ENCODE measurements around the gene FRMD3. TPM values are rescaled to one million over a fixed set of nuclear protein-coding genes. Genes with fewer than 3 reads are reported as not detected.

FRMD3 gene
- 1.8 and 1.9 TPM in 2 replicates for total RNA-seq (ENCODE audit: low replicate concordance)

DNA sequence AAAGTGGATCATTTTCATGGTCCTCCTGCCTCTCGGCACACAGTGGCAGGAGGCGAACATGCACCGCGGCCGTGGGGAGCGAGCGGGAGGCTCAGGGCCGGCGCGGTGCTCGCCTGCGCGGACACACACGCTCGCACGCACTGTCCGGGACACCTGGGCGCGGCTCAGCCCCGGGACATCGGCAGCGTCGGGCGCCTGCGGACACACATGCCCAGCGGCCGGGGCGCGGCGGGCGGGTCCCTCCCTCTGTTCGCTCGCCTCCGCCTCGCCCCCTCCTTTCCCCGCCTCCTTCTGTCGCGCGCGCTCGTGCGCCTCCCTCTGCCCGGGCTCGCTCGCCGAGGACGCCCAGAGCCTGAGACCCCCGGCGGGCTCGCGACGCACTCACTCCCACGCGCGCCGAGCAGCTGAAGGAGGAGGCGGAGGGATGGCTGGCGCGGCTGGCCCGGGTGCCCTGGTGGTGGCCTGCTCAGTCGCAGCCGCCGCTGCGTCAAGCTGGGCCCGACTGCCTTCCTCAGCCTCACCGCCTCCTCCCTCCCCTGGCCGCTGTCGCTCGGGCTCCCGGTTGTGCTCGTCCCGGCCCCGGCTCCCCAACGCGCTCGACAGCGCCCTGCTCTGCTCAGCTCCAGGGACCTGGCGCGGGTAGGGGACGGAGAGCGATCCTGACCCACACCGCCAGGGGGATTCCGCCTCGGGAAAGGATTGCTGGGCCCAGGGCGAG, at the start of gene FRMD3:
TSS of gene FRMD3 (minus strand) at position 230 of the 718 bp plus-strand sequence. CDS start at position 60, 170 bp downstream.
- no peaks in the 10 kb centered on the region for H3K9me3 Mint-ChIP-seq
- H3K27me3 Mint-ChIP-seq (ENCODE audit: insufficient read depth, low read depth): peaks cover 29% of the 10 kb centered on the region
- peak within 1 kb of the TSS; percentile 33 for H3K27ac Mint-ChIP-seq
- H3K36me3 ChIP-seq: no peaks in the 10 kb centered on the region
- H3K4me3 ChIP-seq: peak within 1 kb of the TSS; percentile 62
- H3K27ac ChIP-seq: no peak within 1 kb of the TSS
- H3K4me3 Mint-ChIP-seq: peak within 1 kb of the TSS; percentile 84
- peaks cover 21% of the 10 kb centered on the region for H3K4me1 Mint-ChIP-seq
- H3K4me1 ChIP-seq: peaks cover 28% of the 10 kb centered on the region
- H2AFZ ChIP-seq (replicated peaks): peak within 1 kb of the TSS; percentile 95
- no peaks in the 10 kb centered on the region for H3K36me3 Mint-ChIP-seq
- peaks cover 12% of the 10 kb centered on the region for H3F3A ChIP-seq (ENCODE audit: low read depth)
- no peaks in the 10 kb centered on the region for H3K9me3 ChIP-seq (ENCODE audit: low read depth)
- peaks cover 48% of the 10 kb centered on the region for H3K27me3 ChIP-seq
- no peaks in the 10 kb centered on the region for H4K20me1 ChIP-seq (ENCODE audit: low read depth)
- DNase-seq (ENCODE audit: low spot score): peak; percentile 91
- peak within 1 kb of the TSS; percentile 81 for H3K4me2 ChIP-seq
- H3K79me2 ChIP-seq (ENCODE audit: low read depth): no peaks in the 10 kb centered on the region
- no peak within 1 kb of the TSS for H3K9ac ChIP-seq
- no peak for TF ChIP-seq EZH2 (IDR thresholded peaks at IDR 0.05)
- TF ChIP-seq, protein P1, sequence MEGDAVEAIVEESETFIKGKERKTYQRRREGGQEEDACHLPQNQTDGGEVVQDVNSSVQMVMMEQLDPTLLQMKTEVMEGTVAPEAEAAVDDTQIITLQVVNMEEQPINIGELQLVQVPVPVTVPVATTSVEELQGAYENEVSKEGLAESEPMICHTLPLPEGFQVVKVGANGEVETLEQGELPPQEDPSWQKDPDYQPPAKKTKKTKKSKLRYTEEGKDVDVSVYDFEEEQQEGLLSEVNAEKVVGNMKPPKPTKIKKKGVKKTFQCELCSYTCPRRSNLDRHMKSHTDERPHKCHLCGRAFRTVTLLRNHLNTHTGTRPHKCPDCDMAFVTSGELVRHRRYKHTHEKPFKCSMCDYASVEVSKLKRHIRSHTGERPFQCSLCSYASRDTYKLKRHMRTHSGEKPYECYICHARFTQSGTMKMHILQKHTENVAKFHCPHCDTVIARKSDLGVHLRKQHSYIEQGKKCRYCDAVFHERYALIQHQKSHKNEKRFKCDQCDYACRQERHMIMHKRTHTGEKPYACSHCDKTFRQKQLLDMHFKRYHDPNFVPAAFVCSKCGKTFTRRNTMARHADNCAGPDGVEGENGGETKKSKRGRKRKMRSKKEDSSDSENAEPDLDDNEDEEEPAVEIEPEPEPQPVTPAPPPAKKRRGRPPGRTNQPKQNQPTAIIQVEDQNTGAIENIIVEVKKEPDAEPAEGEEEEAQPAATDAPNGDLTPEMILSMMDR (IDR thresholded peaks at IDR 0.05): peak; percentile 68

DNA sequence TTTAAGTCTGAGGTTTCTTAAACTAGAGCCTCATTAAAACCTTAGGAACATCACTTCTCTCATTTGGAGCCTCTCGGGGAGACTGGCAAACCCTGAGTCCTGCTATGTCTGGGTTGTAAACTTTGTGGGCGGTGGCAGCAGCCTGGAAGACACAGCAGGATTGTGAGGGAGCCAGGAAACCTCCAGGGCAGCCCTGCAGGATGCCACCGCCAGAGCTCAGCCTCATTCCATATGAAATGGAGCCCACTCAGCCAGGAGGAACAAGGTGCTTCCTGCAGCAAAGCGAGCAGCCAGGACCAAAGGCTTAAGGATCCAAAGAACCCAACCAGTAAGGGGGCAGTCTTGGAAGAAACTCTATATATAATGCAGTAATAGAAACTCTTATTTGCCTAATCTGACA, 46.8 kb upstream of the FRMD3 start:
- DNase-seq (ENCODE audit: low spot score): no peak
- Histone ChIP-seq H3K79me2 (ENCODE audit: low read depth) (no peaks in the 10 kb centered on the region), H3K9me3 (ENCODE audit: low read depth) (no peaks in the 10 kb centered on the region), H3K36me3 (no peaks in the 10 kb centered on the region), H3K4me1 (no peaks in the 10 kb centered on the region), H3K27me3 (no peaks in the 10 kb centered on the region), H2AFZ (replicated peaks) (no peak overlapping the region), H3K27ac (no peak overlapping the region), H3K9ac (no peak overlapping the region), H3K4me3 (no peak overlapping the region), H3F3A (ENCODE audit: low read depth) (no peaks in the 10 kb centered on the region), H4K20me1 (ENCODE audit: low read depth) (no peaks in the 10 kb centered on the region), H3K4me2 (no peak overlapping the region)
- TF ChIP-seq EZH2phosphoT487 (IDR thresholded peaks at IDR 0.05) (no peak), EZH2 (IDR thresholded peaks at IDR 0.05) (no peak)
- TF ChIP-seq, protein P1 (IDR thresholded peaks at IDR 0.05): no peak
- Mint-ChIP-seq H3K9me3 (peaks cover 3% of the 10 kb centered on the region), H3K27me3 (ENCODE audit: insufficient read depth, low read depth) (no peaks in the 10 kb centered on the region), H3K27ac (no peak overlapping the region), H3K4me3 (no peak overlapping the region), H3K36me3 (peaks cover 2% of the 10 kb centered on the region), H3K4me1 (no peaks in the 10 kb centered on the region)

DNA sequence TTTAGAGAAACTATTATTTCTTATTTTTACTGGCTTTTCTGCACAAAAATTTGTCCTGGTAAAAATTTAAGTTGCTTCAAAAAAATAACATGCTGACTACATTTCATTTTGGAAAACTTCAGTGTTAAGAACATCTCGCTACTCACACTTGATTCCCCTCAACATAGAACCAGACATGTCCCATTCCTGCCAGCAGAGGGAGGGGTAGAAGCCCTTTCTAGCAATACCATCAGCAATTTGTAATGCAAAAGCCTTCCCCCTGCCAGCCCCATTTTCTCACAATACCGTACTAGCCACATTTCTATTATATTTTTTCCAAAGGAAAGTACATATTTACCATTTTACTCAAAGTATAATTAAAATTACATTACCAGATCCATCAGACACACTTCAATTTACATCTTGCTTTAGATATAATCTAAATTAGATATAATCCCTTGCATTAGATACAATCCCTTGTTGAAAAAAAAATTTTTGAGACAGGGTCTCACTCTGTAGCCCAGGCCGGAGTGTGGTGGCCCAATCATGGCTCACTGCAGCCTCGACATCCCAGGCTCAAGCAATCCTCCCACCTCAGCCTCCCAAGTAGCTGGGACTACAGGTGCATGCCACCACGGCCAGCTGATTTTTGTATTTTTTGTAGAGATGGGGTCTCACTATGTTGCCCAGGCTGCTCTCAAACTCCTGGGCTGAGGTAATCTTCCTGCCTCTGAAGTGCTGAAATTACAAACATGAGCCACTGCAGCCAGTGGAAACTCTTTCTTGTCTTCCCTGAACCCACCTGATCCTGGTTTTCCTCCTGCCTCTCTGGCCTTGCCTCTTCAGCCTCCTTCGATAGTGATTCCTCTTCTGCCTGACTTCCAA, 45.2 kb upstream of the FRMD3 start:
- Histone ChIP-seq H3K4me1 (no peaks in the 10 kb centered on the region), H3K36me3 (no peaks in the 10 kb centered on the region), H3F3A (ENCODE audit: low read depth) (no peaks in the 10 kb centered on the region), H3K27ac (no peak overlapping the region), H3K4me3 (no peak overlapping the region), H4K20me1 (ENCODE audit: low read depth) (no peaks in the 10 kb centered on the region), H3K9me3 (ENCODE audit: low read depth) (peaks cover under 1% of the 10 kb centered on the region), H3K4me2 (no peak overlapping the region), H3K9ac (no peak overlapping the region), H3K27me3 (no peaks in the 10 kb centered on the region), H2AFZ (replicated peaks) (no peak overlapping the region), H3K79me2 (ENCODE audit: low read depth) (no peaks in the 10 kb centered on the region)
- Mint-ChIP-seq H3K27me3 (ENCODE audit: insufficient read depth, low read depth) (no peaks in the 10 kb centered on the region), H3K27ac (no peak overlapping the region), H3K36me3 (peaks cover 2% of the 10 kb centered on the region), H3K4me1 (no peaks in the 10 kb centered on the region), H3K9me3 (peaks cover 13% of the 10 kb centered on the region), H3K4me3 (no peak overlapping the region)
- peak; percentile 75 for DNase-seq (ENCODE audit: low spot score)
- TF ChIP-seq EZH2 (IDR thresholded peaks at IDR 0.05): no peak
- TF ChIP-seq, protein P1 (IDR thresholded peaks at IDR 0.05): peak; percentile 91
